Endothelial cell of hepatic sinusoid (primary cell): ENCODE data around the gene NPY5R.

Source experiments
- in situ Hi-C: cut with HindIII; loops from 2 replicates; pipeline ENCODE4 v1.10.0; 2017; ENCODE audit warnings: low sequenced_read_pairs

Gene NPY5R

DNA sequence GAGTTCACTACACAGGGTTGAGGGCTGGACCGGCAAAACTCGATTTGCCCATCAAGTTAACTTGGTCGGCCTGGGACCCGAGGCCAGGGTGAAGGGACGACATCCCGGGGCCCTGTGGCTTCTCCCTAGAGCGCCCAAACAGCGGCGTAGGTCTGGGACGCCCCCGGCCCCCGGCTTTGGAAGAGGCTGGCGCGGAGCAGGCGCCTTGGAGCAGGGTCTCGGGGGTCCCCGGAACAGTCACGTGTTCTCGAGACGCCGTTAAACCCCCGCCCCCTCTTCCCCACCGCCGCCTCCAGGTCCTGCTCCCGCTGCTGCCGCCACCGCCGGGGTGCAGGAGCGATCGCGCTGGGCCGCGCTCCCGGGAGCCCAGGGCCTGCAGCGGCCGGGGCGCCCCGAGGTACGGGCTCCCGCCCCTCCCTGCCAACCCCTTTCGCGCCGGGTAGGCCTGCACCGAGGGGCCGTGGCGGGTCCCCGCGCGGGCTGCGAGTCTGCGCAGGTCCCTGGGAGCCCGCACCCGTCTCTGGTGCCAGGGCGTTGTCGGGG, at the start of gene NPY5R:
NPY5R (plus strand) TSS at position 289 of the 543 bp plus-strand sequence. CDS start 6,382 bp downstream, outside the sequence.
- in situ Hi-C loops = loop anchor here (25.0 kb wide), 1 partner anchor 231 kb away; no protein-coding TSS in a partner anchor

DNA sequence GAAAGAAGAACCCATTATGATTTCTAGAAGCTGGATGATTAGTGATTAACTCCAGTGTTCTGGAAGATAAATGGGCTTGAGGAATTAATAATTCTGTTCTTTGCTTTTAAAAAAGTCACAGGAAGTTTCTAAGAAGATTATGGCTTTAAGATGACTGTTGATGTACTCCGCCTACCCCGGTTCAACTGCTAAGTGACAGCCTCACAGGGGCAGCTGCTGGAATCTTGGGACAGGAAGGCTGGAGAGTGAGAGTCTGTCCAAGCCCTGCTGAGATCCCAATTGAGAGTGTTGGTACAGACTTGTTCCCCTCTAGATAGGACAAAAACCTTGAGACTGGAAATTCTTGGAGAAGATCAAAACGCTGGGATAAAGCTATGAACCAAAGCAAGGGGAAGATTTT, 48.6 kb upstream of the NPY5R start:
- in situ Hi-C loops = no loop called here

DNA sequence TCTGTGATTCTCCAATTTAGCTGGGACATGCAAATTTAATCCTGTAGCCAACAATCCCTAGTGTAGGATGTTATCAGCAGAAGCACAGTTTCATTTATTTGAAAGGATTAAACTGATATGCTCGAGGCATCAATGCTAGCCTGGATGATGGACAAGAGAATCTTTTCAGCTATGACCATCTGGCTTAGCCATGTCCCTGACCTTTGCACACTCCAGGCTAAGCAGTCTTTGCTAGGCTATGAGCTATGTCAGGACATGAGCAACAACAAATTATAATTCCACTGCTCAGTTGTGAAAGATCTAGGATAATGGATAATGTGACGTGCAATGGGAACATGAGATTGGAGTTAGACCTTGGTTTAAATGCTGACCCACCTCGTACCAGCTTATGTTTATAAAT, 43.2 kb upstream of the NPY5R start:
- in situ Hi-C loops = no loop called here

DNA sequence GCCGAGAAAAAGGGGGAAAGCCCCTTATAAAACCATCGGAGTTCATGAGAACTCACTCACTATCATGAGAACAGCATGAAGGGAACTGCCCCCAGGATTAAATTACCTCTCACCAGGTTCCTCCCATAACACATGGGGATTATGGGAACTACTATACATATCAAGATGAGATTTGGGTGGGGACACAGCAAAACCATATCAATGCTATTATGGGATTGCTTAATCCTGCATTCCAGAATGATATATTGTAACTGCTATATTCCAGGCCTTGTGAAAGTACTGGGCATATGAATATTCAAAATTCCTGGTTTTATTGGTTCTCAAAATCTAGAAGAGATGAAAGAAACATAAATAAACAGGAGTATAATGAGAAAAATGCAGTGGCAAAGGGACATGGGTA, 40.6 kb upstream of the NPY5R start:
- in situ Hi-C loops = no loop called here

DNA sequence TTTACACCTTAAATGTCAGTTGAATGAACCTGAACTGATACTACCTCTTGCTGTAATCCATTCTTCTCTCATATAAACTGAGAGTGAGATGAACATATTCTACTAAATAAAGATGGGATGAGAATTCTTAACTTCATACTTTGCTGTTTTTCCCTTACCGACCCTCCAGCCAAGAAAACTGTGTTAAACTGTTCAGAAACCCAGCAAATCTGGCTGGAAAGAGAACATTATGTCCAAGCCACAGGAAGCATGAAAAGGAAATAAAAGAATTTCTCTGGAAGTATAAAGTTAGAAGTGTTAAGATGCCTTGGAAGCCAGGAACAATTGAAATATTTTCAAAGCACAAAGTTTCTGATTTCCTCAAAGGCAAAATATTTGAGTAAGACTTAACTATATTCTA, 34.2 kb upstream of the NPY5R start:
- in situ Hi-C loops = no loop called here

DNA sequence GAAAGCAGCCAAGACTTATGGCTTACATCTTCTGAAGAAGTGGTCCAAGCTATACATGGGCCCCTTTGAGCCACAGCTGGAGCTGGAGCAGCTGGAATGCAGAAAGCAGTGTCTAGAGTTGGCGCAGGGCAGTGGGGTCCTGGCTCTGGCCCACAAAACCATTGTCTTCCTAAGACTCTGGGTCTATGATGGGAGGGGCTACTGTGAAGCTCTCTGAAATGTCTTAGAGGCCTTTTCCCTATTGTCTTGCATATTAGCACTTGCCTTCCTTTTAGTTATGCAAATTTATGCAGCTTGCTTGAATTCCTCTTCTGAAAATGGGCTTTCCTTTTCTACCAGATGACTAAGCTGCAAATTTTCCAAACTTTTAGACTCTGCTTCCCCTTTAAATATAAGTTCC, 26.6 kb upstream of the NPY5R start:
- in situ Hi-C loops = no loop called here

DNA sequence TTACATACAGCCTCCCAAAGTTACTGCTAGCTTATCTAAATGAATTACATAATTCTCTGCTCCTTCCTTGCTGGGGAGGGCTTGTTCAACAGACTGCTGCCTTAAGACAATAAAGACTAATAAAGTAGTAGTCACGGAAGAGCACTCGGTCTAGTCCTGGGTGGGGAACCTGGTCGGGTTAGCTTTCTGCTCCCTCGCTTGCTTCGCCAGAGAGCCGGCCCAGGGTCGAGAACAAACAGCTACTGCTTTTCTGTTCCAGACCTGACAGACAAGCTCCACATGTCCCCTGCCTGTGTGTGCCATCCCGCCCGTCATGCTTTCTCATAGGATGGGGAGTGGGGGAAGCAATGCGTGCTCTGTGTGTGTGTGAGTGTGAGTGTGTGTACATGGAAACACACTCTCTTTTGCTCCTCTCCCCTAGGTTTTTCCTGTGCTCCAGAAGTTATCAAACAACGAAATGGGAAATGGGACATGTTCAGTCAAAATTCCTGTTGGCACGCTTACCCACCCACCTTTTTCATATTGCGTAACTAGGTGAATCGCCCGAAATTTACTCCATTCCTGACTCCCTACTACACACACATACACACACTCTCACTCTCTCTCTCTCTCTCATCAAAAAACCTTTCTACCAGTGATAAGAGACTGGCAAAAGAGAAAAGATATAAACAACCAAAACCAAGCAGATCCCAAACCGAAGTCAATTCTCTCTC, 12.6 kb upstream of the NPY5R start:
- in situ Hi-C loops = loop anchor here (25.0 kb wide), 1 partner anchor 219 kb away; no protein-coding TSS in a partner anchor

DNA sequence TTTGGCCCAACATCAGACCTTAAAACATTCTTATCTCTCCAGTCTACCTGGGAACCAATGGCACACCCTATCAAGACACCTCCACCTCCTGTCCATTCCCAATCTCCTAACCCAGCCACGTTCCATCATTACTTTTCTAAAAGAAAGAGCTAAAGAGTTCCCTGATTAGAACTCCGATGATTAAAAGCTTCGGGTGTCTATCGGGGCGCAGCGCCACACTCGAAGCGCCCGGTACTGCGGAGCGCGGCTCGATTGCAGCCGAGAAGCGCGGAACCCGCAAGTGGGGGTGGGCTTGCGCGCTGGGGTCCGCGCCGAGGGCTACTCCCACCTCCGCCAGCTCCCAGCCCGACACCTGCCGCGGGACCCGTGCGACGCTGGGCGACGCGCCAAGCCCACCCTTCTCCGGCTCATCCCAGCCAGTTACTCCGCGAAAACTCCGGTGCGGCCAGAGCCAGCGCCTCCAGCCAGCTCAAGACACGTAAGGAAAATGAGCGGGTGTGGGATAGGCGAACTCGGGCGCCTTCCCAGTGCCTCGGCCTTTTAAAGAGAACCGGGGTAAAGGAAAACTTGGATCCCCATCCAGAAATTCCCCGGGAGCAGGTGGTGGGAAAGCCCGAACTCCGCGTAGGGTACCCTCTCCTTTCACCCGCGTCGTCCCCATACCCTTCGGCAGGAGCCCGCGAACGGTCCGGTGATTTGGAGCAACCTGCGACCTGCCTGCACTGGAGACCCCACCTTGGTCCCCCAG, 11.9 kb upstream of the NPY5R start:
- in situ Hi-C loops = loop anchor here (25.0 kb wide), 1 partner anchor 220 kb away; no protein-coding TSS in a partner anchor

DNA sequence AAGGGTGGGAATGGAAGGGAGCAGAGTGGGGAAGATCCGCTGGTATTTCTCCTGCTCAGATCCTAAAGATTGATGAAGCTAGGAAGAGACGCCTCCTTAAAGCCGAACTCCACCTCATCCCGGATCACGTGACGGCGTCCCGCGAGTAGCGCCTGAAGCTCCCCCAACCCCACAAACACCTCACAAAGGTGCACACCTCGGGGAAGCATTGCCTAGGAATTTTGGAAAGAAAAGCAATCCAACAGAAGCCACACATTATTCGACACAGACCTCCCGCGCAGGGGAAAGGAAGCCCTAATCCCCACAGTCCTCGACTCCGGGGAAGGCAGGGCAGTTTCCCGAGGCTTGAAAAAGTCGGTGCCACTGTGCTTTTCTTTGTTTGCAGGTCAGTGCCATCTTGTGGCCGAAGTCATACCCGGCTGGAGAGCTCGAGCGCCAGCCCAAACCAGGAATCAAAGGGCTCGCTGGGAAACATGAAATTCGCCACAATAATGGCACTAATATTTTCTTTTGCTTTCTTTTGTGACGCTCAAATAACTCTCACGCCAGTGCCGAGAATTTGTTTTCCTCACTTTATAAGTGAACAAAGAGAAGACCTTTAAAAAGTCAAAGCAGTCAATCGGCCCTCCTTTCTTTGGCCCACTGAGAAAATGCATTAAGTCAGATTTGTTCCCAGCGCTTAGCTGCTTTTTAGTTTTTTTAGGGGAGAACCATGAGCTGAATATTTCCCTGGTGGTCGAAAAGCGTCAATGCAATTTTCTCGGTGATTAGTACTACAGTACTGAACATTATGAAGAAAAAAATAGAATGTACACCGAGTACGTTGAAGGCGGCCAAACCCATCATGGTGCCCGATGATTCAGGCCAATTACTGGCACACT, 10.9 kb upstream of the NPY5R start, which contains the start of gene NPY1R:
NPY1R (minus strand) TSS at position 71 of the 881 bp plus-strand sequence. CDS start 6,042 bp downstream, outside the sequence.
- in situ Hi-C loops = loop anchor here (25.0 kb wide), 1 partner anchor 220 kb away; no protein-coding TSS in a partner anchor

DNA sequence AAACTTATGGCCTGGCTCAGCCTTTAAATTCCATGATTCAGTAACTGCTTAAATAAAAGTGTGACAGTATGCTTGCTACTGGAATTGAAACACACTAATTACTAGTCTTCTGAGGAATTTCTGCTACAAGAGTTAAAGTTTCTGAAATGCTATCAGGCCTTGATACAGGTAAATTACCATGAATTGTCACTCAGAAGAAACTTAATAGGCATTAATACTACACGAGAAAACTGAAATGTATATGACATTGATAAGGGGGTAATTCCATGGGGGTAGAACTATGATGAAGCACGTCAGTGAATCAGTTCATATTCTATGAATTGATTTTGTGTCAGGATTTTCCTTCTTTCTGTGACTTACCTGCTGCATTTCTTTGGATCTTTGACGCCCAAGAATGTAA, 8.3 kb upstream of the NPY5R start:
- in situ Hi-C loops = loop anchor here (25.0 kb wide), 1 partner anchor 223 kb away; no protein-coding TSS in a partner anchor

DNA sequence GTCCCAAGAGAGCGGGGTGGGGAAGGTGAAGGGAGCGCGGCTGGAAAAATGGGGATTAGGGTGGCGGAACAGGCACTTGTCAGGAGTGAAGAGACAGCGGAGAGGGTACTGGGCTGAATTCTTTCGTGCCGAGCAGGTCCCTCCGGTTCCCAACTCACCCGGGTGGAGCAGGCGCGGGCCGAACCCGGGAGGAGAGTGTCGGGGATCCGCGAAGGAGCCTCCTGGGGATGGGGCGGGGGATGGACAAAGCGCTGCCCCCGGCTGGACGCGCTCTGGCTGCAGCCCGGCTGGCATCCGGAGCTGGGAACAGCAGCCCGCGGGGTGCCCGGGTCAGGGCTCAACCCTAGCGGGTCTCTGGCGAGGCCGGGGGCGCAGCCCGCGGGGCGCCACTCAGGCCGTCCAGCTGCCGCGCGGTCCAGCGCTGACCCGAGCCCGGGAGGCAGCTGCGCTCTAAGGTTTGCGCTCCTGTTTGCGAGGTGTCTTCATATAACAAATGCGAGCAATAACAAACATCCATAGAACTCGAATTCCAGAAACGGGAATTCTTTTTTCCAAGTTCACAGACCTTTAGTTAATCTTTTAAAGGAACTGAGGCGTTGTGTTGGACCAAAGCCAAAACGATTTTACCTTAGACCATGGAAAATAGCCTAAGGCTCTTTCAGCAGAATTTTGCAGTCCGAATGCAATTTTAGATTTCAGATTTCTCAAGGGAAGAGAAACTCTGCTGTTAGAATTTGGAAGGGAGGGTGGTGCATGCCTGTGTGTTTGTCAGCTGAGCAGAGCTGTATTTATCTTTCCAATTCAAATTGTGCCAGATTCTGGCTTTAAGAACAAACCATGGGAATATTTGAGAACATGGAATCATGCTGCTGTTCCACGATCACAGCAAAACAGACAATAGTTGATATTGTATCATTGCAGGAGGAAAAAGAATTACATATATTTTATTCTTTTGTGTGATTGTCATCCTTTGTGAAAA, 744 bp downstream of the NPY5R start:
- in situ Hi-C loops = loop anchor here (25.0 kb wide), 1 partner anchor 232 kb away; no protein-coding TSS in a partner anchor

DNA sequence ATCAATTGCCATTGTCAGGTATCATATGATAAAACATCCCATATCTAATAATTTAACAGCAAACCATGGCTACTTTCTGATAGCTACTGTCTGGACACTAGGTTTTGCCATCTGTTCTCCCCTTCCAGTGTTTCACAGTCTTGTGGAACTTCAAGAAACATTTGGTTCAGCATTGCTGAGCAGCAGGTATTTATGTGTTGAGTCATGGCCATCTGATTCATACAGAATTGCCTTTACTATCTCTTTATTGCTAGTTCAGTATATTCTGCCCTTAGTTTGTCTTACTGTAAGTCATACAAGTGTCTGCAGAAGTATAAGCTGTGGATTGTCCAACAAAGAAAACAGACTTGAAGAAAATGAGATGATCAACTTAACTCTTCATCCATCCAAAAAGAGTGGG, 7.0 kb downstream of the NPY5R start:
- in situ Hi-C loops = no loop called here

DNA sequence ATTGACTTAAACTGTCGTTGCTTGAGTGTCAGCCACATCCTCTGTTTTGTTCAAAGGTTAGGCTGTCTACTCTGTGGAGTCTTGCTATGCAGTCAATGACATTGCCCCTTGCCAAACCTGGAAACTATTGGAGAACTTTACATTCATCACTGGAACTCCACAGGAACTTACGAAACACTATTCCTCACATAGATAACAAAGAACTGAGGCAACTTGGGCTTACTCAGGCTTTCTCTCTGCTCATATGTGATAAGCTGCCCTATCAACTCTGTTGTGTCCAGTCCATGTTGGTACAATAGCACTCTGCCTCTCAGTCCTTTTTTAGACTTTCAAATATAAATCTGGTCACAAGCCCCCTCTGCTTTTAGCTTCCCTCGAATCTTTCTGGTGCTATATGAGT, 9.4 kb downstream of the NPY5R start:
- in situ Hi-C loops = no loop called here

DNA sequence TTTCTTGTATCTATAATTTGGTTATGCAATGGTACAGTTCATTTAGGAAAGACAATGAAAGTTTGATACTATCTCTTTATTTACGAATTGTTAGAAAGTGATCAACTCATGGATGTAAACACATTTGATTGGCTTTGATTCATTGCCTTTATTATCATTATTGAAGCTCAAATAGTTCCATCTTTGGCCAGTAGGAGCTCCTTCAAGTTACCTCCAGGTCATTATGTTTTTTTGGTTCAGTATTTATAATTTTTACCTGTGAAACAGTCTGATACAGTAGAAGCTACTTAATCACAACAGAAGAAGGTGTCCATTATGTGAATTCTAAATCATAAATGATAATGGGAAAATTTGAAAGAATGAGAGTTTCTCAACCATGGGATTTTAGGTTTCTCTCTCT, 12.4 kb downstream of the NPY5R start:
- in situ Hi-C loops = no loop called here

DNA sequence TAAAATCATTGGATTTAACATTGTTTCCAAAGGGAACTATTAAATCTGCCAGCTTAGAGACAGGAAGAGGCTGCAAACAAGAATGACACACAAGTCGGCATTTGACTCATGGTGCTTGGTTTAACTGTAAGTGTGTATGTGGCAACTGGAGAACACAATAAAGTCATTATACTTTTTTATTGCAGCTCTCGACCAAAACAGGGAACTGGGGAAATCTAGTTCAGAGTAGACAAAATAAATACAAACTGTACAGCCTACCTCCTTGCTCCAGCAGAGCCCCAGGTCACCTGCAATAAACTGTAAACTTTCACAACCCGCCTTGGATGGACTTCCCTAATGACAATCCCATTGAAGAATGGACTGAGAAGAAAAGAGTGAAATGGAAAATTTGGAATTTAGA, 24.0 kb downstream of the NPY5R start:
- in situ Hi-C loops = no loop called here

DNA sequence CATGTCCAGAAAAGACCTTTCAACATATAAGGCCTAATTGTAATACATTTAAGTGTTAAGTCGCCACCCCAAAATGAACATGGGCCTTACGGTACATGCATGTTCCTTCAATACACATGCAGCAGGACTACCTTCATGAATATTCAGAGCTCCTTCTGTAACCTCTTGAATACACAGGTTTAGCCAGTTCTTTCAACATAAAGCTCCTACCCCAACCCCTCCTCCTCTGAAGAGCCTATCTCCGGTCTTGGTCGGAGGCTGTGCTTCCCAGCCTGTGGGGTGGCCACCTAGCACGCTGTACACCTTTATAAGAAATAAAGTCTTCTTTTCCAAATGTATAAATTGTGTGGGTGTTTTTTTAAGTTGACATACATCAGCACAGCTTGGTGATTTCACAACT, 28.3 kb downstream of the NPY5R start:
- in situ Hi-C loops = no loop called here

DNA sequence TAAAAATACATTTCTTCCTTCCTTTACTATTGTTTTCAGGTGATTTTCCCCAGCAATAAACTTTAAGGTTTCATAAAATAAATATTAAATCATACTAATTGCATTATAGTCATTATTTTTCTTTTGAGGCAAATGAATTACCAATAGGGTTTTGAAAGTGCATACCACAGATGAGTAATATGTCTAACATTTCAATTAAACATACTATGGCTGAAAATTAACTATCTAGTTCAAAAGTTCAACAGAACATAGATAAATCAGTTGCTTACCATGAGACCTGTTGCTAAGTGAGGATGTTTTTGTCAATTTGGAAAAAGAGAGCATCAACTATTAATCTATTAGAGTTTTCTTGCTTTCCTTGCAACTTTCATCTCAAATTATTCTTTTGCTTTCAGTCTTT, 35.0 kb downstream of the NPY5R start:
- in situ Hi-C loops = no loop called here

DNA sequence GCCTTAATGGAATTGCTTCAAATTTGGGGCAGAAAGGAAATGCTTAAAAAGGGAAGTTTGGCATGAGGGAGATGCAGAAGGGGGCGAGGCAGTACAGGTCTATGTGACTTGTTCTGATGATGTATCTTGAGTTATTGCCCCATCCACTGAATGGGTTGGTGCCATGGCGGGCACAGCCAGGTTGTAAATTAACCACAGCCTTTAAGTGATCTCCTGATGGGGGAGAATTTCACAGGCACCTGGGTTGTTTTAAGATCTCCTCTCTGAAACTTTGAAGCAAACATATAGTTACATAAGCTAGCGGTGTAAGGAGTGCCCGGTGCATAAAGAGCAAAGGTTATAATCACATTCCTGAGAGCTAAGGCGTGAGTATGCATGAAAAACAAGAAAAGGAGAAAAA, 37.0 kb downstream of the NPY5R start:
- in situ Hi-C loops = no loop called here

DNA sequence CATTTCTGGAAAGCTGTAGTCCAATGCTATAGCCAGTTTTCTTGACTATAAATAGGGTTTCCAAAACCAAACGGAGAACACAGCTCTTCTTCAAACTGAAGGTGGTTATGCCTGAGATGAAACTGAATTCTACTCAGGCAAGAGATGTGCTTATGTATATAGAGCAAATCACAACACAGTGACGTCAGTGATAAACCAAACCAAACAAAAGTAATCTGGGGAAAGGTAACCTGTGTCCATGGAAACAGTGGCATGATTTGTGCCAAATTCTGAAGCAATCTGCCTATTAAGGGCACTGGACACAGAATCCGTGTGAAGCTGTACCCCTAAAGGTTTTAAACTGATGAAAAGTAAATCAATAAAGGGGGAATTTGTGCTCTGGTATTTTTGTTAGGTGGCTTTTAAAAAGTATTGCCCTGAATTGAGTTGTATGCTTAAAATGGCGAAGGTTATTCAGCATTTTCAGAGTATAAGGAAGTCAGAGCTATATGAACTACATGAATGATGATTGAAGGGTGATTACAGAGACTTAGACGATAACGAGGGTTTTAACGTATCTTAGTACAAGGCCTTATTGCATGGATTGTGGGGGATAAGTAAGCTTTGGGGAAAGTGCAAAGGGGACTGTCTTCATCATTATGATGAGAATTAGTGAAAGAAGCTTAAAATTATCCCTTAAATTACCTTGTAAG, 38.6 kb downstream of the NPY5R start:
- in situ Hi-C loops = no loop called here
